HepG2 (cell line): ENCODE data around the gene COL18A1. TPM values are rescaled to one million over a fixed set of nuclear protein-coding genes. Genes with fewer than 3 reads are reported as not detected.

Source experiments
- ATAC-seq: fragments of 200-7000 bp; cut with Tn5 transposase; 3 replicates; pipeline ENCODE4 v1.9.1; 2020; ENCODE audit warnings: mild to moderate bottlenecking, moderate library complexity
- BruUV-seq: library from RNA; stranded (reverse); fragments of 400-500 nt; replicated peaks from 2 replicates; lab custom pipeline; 2021; lab: Mats Ljungman, UMichigan
- CTCF ChIA-PET: fragments of 300-600 bp; formaldehyde crosslinking; extraction: SDS; loops from one replicate; lab custom pipeline; 2021; ENCODE audit warnings: low total read pairs, inconsistent platforms, low intra/inter-chr PET ratio; lab: Yijun Ruan, JAX
- POLR2A ChIA-PET: fragments of 350-600 bp; sonication (Branson Sonifier 250); formaldehyde crosslinking; loops from one replicate; lab custom pipeline; 2020; ENCODE audit warnings: antibody characterized with exemption, inconsistent platforms; lab: Yijun Ruan, JAX
- DNase-seq: peaks from one replicate; pipeline ENCODE4 v3.0.0-alpha.2; 2015; ENCODE audit warnings: low spot score
- FAIRE-seq: peaks from 3 replicates; lab custom pipeline; 2011; peaks lifted over from hg19 to GRCh38; lab: Jason Lieb, UNC
- H2AFZ ChIP-seq: one replicate; pipeline ENCODE4 v1.6.1; 2011; ENCODE audit warnings: low read length, inconsistent platforms
- H3K27ac ChIP-seq: fragments of 300-600 bp; 3 replicates; pipeline ENCODE4 v1.8.0; 2011; ENCODE audit warnings: mixed run types, mild to moderate bottlenecking, mixed read lengths, low read length, inconsistent platforms; ENCODE audit not compliant: insufficient read depth; ENCODE audit errors: extremely low read length
- H3K27me3 ChIP-seq, 2 experiments: fragments of 200-600 bp in 1 of 2; 2 replicates in 1 of 2; 3 replicates in 1 of 2; pipeline versions ENCODE4 v1.6.0 to v1.8.0; 2011; ENCODE audit warnings: low read length in 2 of 2, mild to moderate bottlenecking in 2 of 2, moderate library complexity in 2 of 2, inconsistent platforms in 1 of 2; ENCODE audit not compliant: insufficient read depth in 2 of 2, control insufficient read depth in 1 of 2
- H3K36me3 ChIP-seq, 2 experiments: fragments of 200-600 bp in 1 of 2; replicated peaks in 1 of 2; 2 replicates in 1 of 2; 3 replicates in 1 of 2; pipeline versions ENCODE4 v1.5.1 to v1.8.0; 2011; ENCODE audit warnings: low read length in 2 of 2, inconsistent platforms in 1 of 2; ENCODE audit not compliant: insufficient read depth in 2 of 2, control insufficient read depth in 1 of 2
- H3K4me1 ChIP-seq: 2 replicates; pipeline ENCODE4 v1.5.1; 2012; ENCODE audit warnings: low read length, inconsistent platforms; ENCODE audit not compliant: insufficient read depth
- H3K4me2 ChIP-seq: 2 replicates; pipeline ENCODE4 v1.6.0; 2011; ENCODE audit warnings: low read depth, low read length, inconsistent platforms
- H3K4me3 ChIP-seq, 3 experiments: fragments of 200-600 bp in 1 of 3; sonication (generic), shearing (Covaris generic) in 1 of 3; replicated peaks in 1 of 3; 2 replicates each; pipeline ENCODE4 v1.5.1; 2011 to 2016; ENCODE audit warnings: low read length in 3 of 3, inconsistent platforms in 2 of 3, low read depth in 2 of 3, mild to moderate bottlenecking in 2 of 3, control low read depth in 1 of 3, mixed read lengths in 1 of 3; ENCODE audit not compliant: insufficient read depth in 1 of 3
- H3K79me2 ChIP-seq: one replicate; pipeline ENCODE4 v1.6.1; 2011; ENCODE audit warnings: low read length, inconsistent platforms; ENCODE audit not compliant: insufficient read depth
- H3K9ac ChIP-seq: 2 replicates; pipeline ENCODE4 v1.6.0; 2011; ENCODE audit warnings: mild to moderate bottlenecking, low read depth, low read length, inconsistent platforms; ENCODE audit not compliant: insufficient read depth
- H3K9me3 ChIP-seq: 2 replicates; pipeline ENCODE4 v1.5.1; 2012; ENCODE audit warnings: mild to moderate bottlenecking, low read length
- H4K20me1 ChIP-seq: 2 replicates; pipeline ENCODE4 v1.6.0; 2011; ENCODE audit warnings: inconsistent platforms, mild to moderate bottlenecking, low read length, moderate library complexity; ENCODE audit not compliant: insufficient read depth
- FOXA3 ChIP-seq: IDR thresholded peaks from 2 replicates; pipeline ENCODE4 v1.6.1; 2016; ENCODE audit warnings: missing genetic modification reagents, missing compliant biosample characterization
- HDAC1 ChIP-seq: sonication (generic); formaldehyde crosslinking; IDR thresholded peaks from 2 replicates; pipeline ENCODE4 v1.5.1; 2020; ENCODE audit warnings: mild to moderate bottlenecking, missing genetic modification reagents
- NR1H2 ChIP-seq: sonication (generic); formaldehyde crosslinking; IDR thresholded peaks from 2 replicates; pipeline ENCODE4 v1.8.1; 2022; ENCODE audit warnings: low read depth, missing genetic modification reagents, borderline replicate concordance
- ZNF644 ChIP-seq: IDR thresholded peaks from 2 replicates; pipeline ENCODE4 v1.6.1; 2016; ENCODE audit warnings: low read depth
- WGBS: methylation state at CpG from one replicate; pipeline ENCODE4 v1.1.6; 2017; ENCODE audit warnings: low lambda C conversion rate; 5-methylcytosine and 5-hydroxymethylcytosine counted together
- in situ Hi-C: cut with HindIII; loops from 2 replicates; pipeline ENCODE4 v1.10.0; 2017; ENCODE audit warnings: low pct_unique_long_range_greater_than_20kb; ENCODE audit not compliant: extremely low pct_ligation_motif_present
- intact Hi-C: fragments of 100-400 bp; cut with micrococcal nuclease; formaldehyde crosslinking; loops from one replicate; pipeline ENCODE4 v1.10.0; 2022; ENCODE audit not compliant: unreplicated experiment
- polyA plus RNA-seq, 8 experiments: library from polyadenylated mRNA; depleted of rRNA in 3 of 8; stranded (reverse) in 7 of 8; unstranded in 1 of 8; fragments of >200 nt; fragmentation: Illumina TruSeq in 4 of 8; extraction: Trizol in 4 of 8; gene quantifications; 2 replicates each; pipeline versions ENCODE4 v1.2.1 to v1.2.3, GENCODE V29; 2011 to 2016; ENCODE audit warnings: low read depth in 4 of 8, missing spikeins in 1 of 8, mixed read lengths in 1 of 8; ENCODE audit not compliant: insufficient read depth in 1 of 8
- total RNA-seq, 5 experiments: library from RNA; depleted of rRNA; stranded (reverse); fragments of >200 nt; fragmentation: Illumina TruSeq; extraction: Trizol; gene quantifications; 2 replicates each; pipeline ENCODE4 v1.2.3, GENCODE V29; 2016; ENCODE audit warnings: low read depth in 1 of 5
- TF ChIP-seq, protein P1 (sequence below): sonication (generic); formaldehyde crosslinking; IDR thresholded peaks from 2 replicates; pipeline ENCODE4 v1.4.0; 2020; ENCODE audit warnings: missing genetic modification reagents, borderline replicate concordance
- TF ChIP-seq, protein P2 (sequence below): sonication (generic); formaldehyde crosslinking; IDR thresholded peaks from 2 replicates; pipeline ENCODE4 v1.5.0; 2020; ENCODE audit warnings: mild to moderate bottlenecking, missing genetic modification reagents, borderline replicate concordance
- TF ChIP-seq, protein P3 (sequence below): sonication (generic); formaldehyde crosslinking; IDR thresholded peaks from 2 replicates; pipeline ENCODE4 v1.9.0; 2021; ENCODE audit warnings: missing genetic modification reagents, borderline replicate concordance

Gene COL18A1
- total and polyA plus RNA-seq, 2 of the 13 experiments (the other 11 are each of a cell fraction or from before 2014, with no cell fraction given): 79.0 to 102 TPM

DNA sequence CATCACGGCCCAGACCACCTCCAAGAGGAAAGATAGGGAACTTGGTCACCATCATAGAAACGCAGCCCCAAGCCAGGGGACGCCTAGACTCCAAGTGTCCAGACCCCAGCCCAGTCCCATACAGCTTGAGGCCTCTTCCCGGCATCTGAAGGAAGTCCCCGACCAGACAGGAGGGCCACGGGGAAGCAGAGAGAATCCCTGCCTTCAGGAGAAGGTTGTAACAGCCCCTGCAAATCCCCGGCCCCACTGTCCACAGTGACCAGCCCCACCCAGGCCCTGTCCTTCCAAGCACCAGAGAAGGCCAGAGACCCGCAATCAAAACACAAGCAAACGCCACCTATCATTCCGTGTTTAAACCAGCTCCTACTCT, 135.6 kb downstream of the COL18A1 start:
- H3K79me2 ChIP-seq: peaks cover 39% of the 10 kb centered on the region
- POLR2A ChIA-PET: interaction anchor here (0.6 to 1.6 kb wide), 2 partner anchors 11 to 69 kb away, joined by 3 to 4 read pairs; no protein-coding TSS in a partner anchor
- H3K4me1 ChIP-seq: peaks cover 49% of the 10 kb centered on the region
- CTCF ChIA-PET: no interaction called here
- WGBS: 69% methylated on average over 4 of the region's 10 CpGs
- no TSS peak for BruUV-seq
- H3K27ac ChIP-seq: no peak overlapping the region
- no peaks in the 10 kb centered on the region for H4K20me1 ChIP-seq
- FAIRE-seq: no peak
- peak overlapping the region; percentile 86 for H3K4me2 ChIP-seq
- no peak overlapping the region for H2AFZ ChIP-seq
- H3K36me3 ChIP-seq: peaks cover under 1 to 13% of the 10 kb centered on the region in 2 experiments; a peak in 2 of 5 replicates
- no peak for ATAC-seq
- H3K4me3 ChIP-seq: peak overlapping the region in 2 of 3 experiments; percentile 60 to 80; a peak in 3 of 6 replicates
- H3K9me3 ChIP-seq: no peaks in the 10 kb centered on the region
- no peak for DNase-seq
- intact Hi-C loops (no loop called here), in situ Hi-C loops (no loop called here)
- H3K27me3 ChIP-seq: peaks cover 0 to 11% of the 10 kb centered on the region in 2 experiments; a peak in 3 of 5 replicates
- peak overlapping the region; percentile 71 for H3K9ac ChIP-seq
- TF ChIP-seq HDAC1 (no peak), FOXA3 (CRISPR knock-in tag) (no peak), ZNF644 (CRISPR knock-in tag) (no peak), NR1H2 (CRISPR knock-in tag) (no peak)
- TF ChIP-seq, protein P1, sequence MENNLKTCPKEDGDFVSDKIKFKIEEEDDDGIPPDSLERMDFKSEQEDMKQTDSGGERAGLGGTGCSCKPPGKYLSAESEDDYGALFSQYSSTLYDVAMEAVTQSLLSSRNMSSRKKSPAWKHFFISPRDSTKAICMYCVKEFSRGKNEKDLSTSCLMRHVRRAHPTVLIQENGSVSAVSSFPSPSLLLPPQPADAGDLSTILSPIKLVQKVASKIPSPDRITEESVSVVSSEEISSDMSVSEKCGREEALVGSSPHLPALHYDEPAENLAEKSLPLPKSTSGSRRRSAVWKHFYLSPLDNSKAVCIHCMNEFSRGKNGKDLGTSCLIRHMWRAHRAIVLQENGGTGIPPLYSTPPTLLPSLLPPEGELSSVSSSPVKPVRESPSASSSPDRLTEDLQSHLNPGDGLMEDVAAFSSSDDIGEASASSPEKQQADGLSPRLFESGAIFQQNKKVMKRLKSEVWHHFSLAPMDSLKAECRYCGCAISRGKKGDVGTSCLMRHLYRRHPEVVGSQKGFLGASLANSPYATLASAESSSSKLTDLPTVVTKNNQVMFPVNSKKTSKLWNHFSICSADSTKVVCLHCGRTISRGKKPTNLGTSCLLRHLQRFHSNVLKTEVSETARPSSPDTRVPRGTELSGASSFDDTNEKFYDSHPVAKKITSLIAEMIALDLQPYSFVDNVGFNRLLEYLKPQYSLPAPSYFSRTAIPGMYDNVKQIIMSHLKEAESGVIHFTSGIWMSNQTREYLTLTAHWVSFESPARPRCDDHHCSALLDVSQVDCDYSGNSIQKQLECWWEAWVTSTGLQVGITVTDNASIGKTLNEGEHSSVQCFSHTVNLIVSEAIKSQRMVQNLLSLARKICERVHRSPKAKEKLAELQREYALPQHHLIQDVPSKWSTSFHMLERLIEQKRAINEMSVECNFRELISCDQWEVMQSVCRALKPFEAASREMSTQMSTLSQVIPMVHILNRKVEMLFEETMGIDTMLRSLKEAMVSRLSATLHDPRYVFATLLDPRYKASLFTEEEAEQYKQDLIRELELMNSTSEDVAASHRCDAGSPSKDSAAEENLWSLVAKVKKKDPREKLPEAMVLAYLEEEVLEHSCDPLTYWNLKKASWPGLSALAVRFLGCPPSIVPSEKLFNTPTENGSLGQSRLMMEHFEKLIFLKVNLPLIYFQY: no peak
- TF ChIP-seq, protein P2, sequence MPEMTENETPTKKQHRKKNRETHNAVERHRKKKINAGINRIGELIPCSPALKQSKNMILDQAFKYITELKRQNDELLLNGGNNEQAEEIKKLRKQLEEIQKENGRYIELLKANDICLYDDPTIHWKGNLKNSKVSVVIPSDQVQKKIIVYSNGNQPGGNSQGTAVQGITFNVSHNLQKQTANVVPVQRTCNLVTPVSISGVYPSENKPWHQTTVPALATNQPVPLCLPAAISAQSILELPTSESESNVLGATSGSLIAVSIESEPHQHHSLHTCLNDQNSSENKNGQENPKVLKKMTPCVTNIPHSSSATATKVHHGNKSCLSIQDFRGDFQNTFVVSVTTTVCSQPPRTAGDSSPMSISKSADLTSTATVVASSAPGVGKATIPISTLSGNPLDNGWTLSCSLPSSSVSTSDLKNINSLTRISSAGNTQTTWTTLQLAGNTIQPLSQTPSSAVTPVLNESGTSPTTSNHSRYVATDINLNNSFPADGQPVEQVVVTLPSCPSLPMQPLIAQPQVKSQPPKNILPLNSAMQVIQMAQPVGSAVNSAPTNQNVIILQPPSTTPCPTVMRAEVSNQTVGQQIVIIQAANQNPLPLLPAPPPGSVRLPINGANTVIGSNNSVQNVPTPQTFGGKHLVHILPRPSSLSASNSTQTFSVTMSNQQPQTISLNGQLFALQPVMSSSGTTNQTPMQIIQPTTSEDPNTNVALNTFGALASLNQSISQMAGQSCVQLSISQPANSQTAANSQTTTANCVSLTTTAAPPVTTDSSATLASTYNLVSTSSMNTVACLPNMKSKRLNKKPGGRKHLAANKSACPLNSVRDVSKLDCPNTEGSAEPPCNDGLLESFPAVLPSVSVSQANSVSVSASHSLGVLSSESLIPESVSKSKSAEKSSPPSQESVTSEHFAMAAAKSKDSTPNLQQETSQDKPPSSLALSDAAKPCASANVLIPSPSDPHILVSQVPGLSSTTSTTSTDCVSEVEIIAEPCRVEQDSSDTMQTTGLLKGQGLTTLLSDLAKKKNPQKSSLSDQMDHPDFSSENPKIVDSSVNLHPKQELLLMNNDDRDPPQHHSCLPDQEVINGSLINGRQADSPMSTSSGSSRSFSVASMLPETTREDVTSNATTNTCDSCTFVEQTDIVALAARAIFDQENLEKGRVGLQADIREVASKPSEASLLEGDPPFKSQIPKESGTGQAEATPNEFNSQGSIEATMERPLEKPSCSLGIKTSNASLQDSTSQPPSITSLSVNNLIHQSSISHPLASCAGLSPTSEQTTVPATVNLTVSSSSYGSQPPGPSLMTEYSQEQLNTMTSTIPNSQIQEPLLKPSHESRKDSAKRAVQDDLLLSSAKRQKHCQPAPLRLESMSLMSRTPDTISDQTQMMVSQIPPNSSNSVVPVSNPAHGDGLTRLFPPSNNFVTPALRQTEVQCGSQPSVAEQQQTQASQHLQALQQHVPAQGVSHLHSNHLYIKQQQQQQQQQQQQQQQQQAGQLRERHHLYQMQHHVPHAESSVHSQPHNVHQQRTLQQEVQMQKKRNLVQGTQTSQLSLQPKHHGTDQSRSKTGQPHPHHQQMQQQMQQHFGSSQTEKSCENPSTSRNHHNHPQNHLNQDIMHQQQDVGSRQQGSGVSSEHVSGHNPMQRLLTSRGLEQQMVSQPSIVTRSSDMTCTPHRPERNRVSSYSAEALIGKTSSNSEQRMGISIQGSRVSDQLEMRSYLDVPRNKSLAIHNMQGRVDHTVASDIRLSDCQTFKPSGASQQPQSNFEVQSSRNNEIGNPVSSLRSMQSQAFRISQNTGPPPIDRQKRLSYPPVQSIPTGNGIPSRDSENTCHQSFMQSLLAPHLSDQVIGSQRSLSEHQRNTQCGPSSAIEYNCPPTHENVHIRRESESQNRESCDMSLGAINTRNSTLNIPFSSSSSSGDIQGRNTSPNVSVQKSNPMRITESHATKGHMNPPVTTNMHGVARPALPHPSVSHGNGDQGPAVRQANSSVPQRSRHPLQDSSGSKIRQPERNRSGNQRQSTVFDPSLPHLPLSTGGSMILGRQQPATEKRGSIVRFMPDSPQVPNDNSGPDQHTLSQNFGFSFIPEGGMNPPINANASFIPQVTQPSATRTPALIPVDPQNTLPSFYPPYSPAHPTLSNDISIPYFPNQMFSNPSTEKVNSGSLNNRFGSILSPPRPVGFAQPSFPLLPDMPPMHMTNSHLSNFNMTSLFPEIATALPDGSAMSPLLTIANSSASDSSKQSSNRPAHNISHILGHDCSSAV (CRISPR knock-in tag): no peak
- TF ChIP-seq, protein P3, sequence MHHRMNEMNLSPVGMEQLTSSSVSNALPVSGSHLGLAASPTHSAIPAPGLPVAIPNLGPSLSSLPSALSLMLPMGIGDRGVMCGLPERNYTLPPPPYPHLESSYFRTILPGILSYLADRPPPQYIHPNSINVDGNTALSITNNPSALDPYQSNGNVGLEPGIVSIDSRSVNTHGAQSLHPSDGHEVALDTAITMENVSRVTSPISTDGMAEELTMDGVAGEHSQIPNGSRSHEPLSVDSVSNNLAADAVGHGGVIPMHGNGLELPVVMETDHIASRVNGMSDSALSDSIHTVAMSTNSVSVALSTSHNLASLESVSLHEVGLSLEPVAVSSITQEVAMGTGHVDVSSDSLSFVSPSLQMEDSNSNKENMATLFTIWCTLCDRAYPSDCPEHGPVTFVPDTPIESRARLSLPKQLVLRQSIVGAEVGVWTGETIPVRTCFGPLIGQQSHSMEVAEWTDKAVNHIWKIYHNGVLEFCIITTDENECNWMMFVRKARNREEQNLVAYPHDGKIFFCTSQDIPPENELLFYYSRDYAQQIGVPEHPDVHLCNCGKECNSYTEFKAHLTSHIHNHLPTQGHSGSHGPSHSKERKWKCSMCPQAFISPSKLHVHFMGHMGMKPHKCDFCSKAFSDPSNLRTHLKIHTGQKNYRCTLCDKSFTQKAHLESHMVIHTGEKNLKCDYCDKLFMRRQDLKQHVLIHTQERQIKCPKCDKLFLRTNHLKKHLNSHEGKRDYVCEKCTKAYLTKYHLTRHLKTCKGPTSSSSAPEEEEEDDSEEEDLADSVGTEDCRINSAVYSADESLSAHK (CRISPR knock-in tag): no peak
